ENCODE results near the gene SDSL.

Gene SDSL

GRCh38 chr12:113459981-113460380 is 37.8 kb downstream of the SDSL start:
- no peak for TF ChIP-seq EZH2phosphoT487 (conservative IDR thresholded peaks at IDR 0.05; ENCODE audit: low read length)
- TF ChIP-seq CTCF (IDR thresholded peaks at IDR 0.05; ENCODE audit: insufficient read depth, low read length, poor library complexity, severe bottlenecking): no peak
- no peak overlapping the region for H3K4me3 ChIP-seq (ENCODE audit: insufficient read depth, low read length, poor library complexity, severe bottlenecking)
- H2AFZ ChIP-seq (ENCODE audit: low read depth, low read length, severe bottlenecking): no peak overlapping the region
- H3K9me3 ChIP-seq (ENCODE audit: insufficient read depth, low read length): no peaks in the 10 kb centered on the region
- H3K4me2 ChIP-seq (ENCODE audit: low read depth, low read length, poor library complexity, severe bottlenecking): no peak overlapping the region
- H3K27me3 ChIP-seq (ENCODE audit: low read length): no peaks in the 10 kb centered on the region
- H3F3A ChIP-seq (ENCODE audit: insufficient read depth): no peaks in the 10 kb centered on the region
- no peaks in the 10 kb centered on the region for H3K9me2 ChIP-seq (replicated peaks; ENCODE audit: insufficient read depth, low read length)
- no peaks in the 10 kb centered on the region for H3K79me2 ChIP-seq (ENCODE audit: insufficient read depth, low read length)
- no peaks in the 10 kb centered on the region for H4K20me1 ChIP-seq (ENCODE audit: low read depth, low read length)
- H3K27ac ChIP-seq (ENCODE audit: low read depth, low read length): no peak overlapping the region
- H3K36me3 ChIP-seq (ENCODE audit: low read length): no peaks in the 10 kb centered on the region
- no peak overlapping the region for H3K9ac ChIP-seq (ENCODE audit: low read length)

- TF ChIP-seq EZH2phosphoT487 (conservative IDR thresholded peaks at IDR 0.05; ENCODE audit: low read length) (no peak), CTCF (IDR thresholded peaks at IDR 0.05; ENCODE audit: insufficient read depth, low read length, poor library complexity, severe bottlenecking) (no peak)
- H3K27ac ChIP-seq (ENCODE audit: low read depth, low read length): no peak overlapping the region
- H3K9ac ChIP-seq (ENCODE audit: low read length): no peak overlapping the region
- H3K4me3 ChIP-seq (ENCODE audit: insufficient read depth, low read length, poor library complexity, severe bottlenecking): no peak overlapping the region
- no peaks in the 10 kb centered on the region for H3K27me3 ChIP-seq (ENCODE audit: low read length)
- H3K79me2 ChIP-seq (ENCODE audit: insufficient read depth, low read length): no peaks in the 10 kb centered on the region
- H3K9me3 ChIP-seq (ENCODE audit: insufficient read depth, low read length): no peaks in the 10 kb centered on the region
- H3K4me2 ChIP-seq (ENCODE audit: low read depth, low read length, poor library complexity, severe bottlenecking): no peak overlapping the region
- no peaks in the 10 kb centered on the region for H3K36me3 ChIP-seq (ENCODE audit: low read length)
- H3F3A ChIP-seq (ENCODE audit: insufficient read depth): no peaks in the 10 kb centered on the region
- H2AFZ ChIP-seq (ENCODE audit: low read depth, low read length, severe bottlenecking): no peak overlapping the region
- no peaks in the 10 kb centered on the region for H4K20me1 ChIP-seq (ENCODE audit: low read depth, low read length)
- H3K9me2 ChIP-seq (replicated peaks; ENCODE audit: insufficient read depth, low read length): no peaks in the 10 kb centered on the region
Measured at GRCh38 chr12:113461666-113462065, 39.5 kb downstream of the SDSL start.

- TF ChIP-seq CTCF (IDR thresholded peaks at IDR 0.05; ENCODE audit: insufficient read depth, low read length, poor library complexity, severe bottlenecking): peak; percentile 81
- no peak for TF ChIP-seq EZH2phosphoT487 (conservative IDR thresholded peaks at IDR 0.05; ENCODE audit: low read length)
- Histone ChIP-seq H3K27me3 (ENCODE audit: low read length) (no peaks in the 10 kb centered on the region), H3K9me3 (ENCODE audit: insufficient read depth, low read length) (no peaks in the 10 kb centered on the region), H3K79me2 (ENCODE audit: insufficient read depth, low read length) (no peaks in the 10 kb centered on the region), H3K4me3 (ENCODE audit: insufficient read depth, low read length, poor library complexity, severe bottlenecking) (no peak overlapping the region), H3F3A (ENCODE audit: insufficient read depth) (no peaks in the 10 kb centered on the region), H2AFZ (ENCODE audit: low read depth, low read length, severe bottlenecking) (no peak overlapping the region), H3K9ac (ENCODE audit: low read length) (no peak overlapping the region), H3K4me2 (ENCODE audit: low read depth, low read length, poor library complexity, severe bottlenecking) (no peak overlapping the region), H3K9me2 (replicated peaks; ENCODE audit: insufficient read depth, low read length) (no peaks in the 10 kb centered on the region), H3K36me3 (ENCODE audit: low read length) (no peaks in the 10 kb centered on the region), H3K27ac (ENCODE audit: low read depth, low read length) (no peak overlapping the region), H4K20me1 (ENCODE audit: low read depth, low read length) (no peaks in the 10 kb centered on the region)
Measured at GRCh38 chr12:113462117-113462774, 40.1 kb downstream of the SDSL start.

Measured in SU-DHL-6 (cell line).